ENCODE results near the gene RPS6KA3.

DNA sequence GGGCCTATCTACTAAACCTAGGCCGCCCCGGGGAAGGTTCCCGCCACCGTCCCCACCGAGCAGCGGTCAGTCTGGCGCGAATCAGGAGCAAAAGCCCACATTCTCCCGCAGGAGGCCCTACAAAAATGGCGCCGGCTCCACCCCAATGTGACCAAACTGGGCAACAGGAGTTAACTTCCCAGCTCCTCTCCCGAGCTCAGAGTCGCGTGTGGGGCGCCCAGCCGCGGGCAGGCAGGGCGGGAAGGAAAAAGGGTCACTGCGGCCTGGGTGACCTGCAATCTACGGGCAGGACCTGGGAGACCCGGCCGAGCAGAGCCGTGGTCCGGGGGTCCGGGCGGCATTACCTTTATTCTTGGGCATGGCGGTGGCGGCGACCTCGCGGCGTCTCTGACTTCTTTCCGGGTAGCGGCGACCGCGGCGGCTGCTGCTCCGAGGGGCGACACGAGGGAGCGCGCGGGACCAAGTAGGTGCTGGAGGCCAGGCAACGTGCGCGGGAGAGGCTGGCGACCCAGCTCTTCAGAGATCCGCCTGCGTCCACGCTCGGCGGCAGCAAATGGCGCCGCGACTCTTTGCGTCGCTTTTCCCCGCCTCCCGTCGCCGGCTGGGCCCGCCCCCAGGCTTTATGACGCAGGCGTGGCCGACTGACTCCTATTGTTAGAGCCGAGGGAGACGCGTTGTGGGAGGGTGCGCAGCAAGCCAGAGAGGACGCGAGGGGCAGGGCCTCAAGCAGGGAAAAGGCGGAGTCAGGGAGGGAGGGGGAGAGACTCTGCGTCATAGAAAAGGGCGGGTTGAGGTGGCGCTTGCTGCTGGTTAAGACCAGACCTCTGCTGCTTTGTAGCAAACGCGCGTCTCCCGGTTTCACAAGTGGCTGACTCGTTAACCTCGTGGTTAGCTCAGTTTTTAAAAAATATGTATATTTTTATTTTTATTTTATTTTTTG, 125.2 kb downstream of the RPS6KA3 start, which contains the start of gene EIF1AX:
- TF ChIP-seq, protein P1, sequence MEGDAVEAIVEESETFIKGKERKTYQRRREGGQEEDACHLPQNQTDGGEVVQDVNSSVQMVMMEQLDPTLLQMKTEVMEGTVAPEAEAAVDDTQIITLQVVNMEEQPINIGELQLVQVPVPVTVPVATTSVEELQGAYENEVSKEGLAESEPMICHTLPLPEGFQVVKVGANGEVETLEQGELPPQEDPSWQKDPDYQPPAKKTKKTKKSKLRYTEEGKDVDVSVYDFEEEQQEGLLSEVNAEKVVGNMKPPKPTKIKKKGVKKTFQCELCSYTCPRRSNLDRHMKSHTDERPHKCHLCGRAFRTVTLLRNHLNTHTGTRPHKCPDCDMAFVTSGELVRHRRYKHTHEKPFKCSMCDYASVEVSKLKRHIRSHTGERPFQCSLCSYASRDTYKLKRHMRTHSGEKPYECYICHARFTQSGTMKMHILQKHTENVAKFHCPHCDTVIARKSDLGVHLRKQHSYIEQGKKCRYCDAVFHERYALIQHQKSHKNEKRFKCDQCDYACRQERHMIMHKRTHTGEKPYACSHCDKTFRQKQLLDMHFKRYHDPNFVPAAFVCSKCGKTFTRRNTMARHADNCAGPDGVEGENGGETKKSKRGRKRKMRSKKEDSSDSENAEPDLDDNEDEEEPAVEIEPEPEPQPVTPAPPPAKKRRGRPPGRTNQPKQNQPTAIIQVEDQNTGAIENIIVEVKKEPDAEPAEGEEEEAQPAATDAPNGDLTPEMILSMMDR (IDR thresholded peaks at IDR 0.05): no peak
- TF ChIP-seq ZFX (IDR thresholded peaks at IDR 0.05; ENCODE audit: borderline replicate concordance): no peak
